ENCODE results near the gene ZNF217. TPM values are rescaled to one million over a fixed set of nuclear protein-coding genes. Genes with fewer than 3 reads are reported as not detected.
"Not testable (repeated sequence)": the region's sequence is repeated elsewhere in the genome, so short reads cannot be mapped to it uniquely, and the experiment has no call there.

ZNF217 gene
- total RNA-seq, 1 experiment from 2014 or later = 210 TPM

GRCh38 chr20:53625311-53626129 lies 31.9 kb upstream of the ZNF217 start:
- in situ Hi-C loops (cut with HindIII; ENCODE audit: low pct_unique_long_range_greater_than_20kb, low sequenced_read_pairs) = no loop called here
- intact Hi-C loops (cut with micrococcal nuclease; ENCODE audit: unreplicated experiment) = no loop called here
- DNase-seq (ENCODE audit: low read depth, low spot score) (no peak), ATAC-seq (no peak)
- CTCF ChIA-PET = interaction anchor here (0.7 kb wide), 1 partner anchor 33 kb away, joined by 7 read pairs; no protein-coding TSS in a partner anchor
- TF ChIP-seq TCF7L2 (IDR thresholded peaks at IDR 0.05; ENCODE audit: low read depth, low read length) (no peak), CTCF (IDR thresholded peaks at IDR 0.05) (no peak), SIN3A (IDR thresholded peaks at IDR 0.05; ENCODE audit: borderline replicate concordance, insufficient read depth, low read depth, low read length) (no peak), REST (IDR thresholded peaks at IDR 0.05; ENCODE audit: insufficient read depth in 1 of 2, low read depth in 2 of 2, low read length in 1 of 2) (no peak), POLR2AphosphoS5 (IDR thresholded peaks at IDR 0.05; ENCODE audit: low read depth, low read length) (no peak)
- Histone ChIP-seq H3K27me3 (ENCODE audit: control insufficient read depth, insufficient read depth, low read length) (no peaks in the 10 kb centered on the region), H3K36me3 (ENCODE audit: control insufficient read depth, insufficient read depth, low read length) (no peaks in the 10 kb centered on the region), H3K4me1 (ENCODE audit: control insufficient read depth, insufficient read depth, low read length) (peaks cover 41% of the 10 kb centered on the region), H3K9me3 (ENCODE audit: control insufficient read depth, insufficient read depth, low read depth, low read length) (no peaks in the 10 kb centered on the region), H3K27ac (ENCODE audit: low read length) (peak overlapping the region; percentile 100; the same call in 1 of the 2 replicates), H3K4me3 (ENCODE audit: low read depth in 2 of 2, low read length in 2 of 2) (no peak overlapping the region)
- POLR2A ChIA-PET = interaction anchor here (0.6 to 0.7 kb wide), 2 partner anchors 12 to 20 kb away, joined by 3 to 8 read pairs; no protein-coding TSS in a partner anchor
- no TSS peak for BruUV-seq (replicated peaks)

DNA sequence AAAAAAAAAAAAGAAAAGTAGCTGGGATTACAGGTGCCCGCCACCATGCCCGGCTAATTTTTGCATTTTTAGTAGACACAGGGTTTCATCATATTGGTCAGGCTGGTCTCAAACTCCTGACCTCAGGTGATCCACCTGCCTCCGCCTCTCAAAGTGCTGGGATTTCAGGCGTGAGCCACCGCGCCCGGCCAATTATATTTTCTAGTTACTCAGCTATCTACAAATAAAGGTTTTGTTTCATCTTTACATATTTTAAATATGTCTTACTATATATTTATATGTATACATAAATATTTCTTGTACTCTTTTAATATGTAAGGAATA lies 31.2 kb upstream of the ZNF217 start:
- Histone ChIP-seq H3K27ac (ENCODE audit: low read length) (peak overlapping the region; percentile 100), H3K4me1 (ENCODE audit: control insufficient read depth, insufficient read depth, low read length) (peaks cover 41% of the 10 kb centered on the region)
- ATAC-seq; in situ Hi-C loops (cut with HindIII; ENCODE audit: low pct_unique_long_range_greater_than_20kb, low sequenced_read_pairs); H3K9me3 ChIP-seq (ENCODE audit: control insufficient read depth, insufficient read depth, low read depth, low read length); DNase-seq (ENCODE audit: low read depth, low spot score); H3K27me3 ChIP-seq (ENCODE audit: control insufficient read depth, insufficient read depth, low read length); H3K36me3 ChIP-seq (ENCODE audit: control insufficient read depth, insufficient read depth, low read length); BruUV-seq (replicated peaks); CTCF ChIA-PET; H3K4me3 ChIP-seq (ENCODE audit: low read depth in 2 of 2, low read length in 2 of 2): not testable (repeated sequence)
- POLR2A ChIA-PET = interaction anchor here (0.6 to 1.2 kb wide), 4 partner anchors 10 to 315 kb away, joined by 4 to 10 read pairs (median 6); no protein-coding TSS in a partner anchor
- intact Hi-C loops (cut with micrococcal nuclease; ENCODE audit: unreplicated experiment) = loop anchor here (5.0 kb wide), 1 partner anchor 32 kb away; no protein-coding TSS in a partner anchor
